ENCODE measurements around the gene PDLIM3.

The PDLIM3 gene

GRCh38 chr4:185471235-185472102 is 63.8 kb downstream of the PDLIM3 start, which contains the start of gene CCDC110:
CCDC110 (minus strand) TSS chr4:185471733; CDS start chr4:185471683, 50 bp downstream.
- DNase-seq (ENCODE audit: low read depth in 2 of 2) = peak; percentile 86

- DNase-seq (ENCODE audit: low read depth in 2 of 2) = peak in 1 of 2 experiments; percentile 7
These were observed 64.7 kb downstream of the PDLIM3 start for GRCh38 chr4:185470501-185471195.

GRCh38 chr4:185469580-185470154 is 65.6 kb downstream of the PDLIM3 start:
- DNase-seq (ENCODE audit: low read depth in 2 of 2) = no peak

DNA sequence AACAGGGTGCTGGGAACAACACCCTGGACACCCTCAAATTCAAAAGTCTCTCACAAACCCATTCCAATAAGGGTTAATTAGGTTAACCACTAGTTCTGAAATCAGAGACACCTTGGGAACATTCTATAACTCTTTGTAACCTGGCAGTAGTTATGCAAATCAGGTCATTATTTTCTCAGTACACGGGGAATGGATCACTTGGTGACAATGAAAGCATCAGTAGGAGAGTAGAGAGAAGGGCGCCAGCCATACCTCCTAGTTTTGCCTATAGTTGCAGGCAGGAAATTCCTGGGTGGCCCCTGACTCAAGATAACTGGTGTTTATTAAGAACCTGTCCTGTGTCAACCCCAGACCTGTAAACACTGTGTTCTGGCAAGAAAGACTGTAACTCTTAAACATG is 66.3 kb downstream of the PDLIM3 start:
- no peak for DNase-seq (ENCODE audit: low read depth in 2 of 2)

DNA sequence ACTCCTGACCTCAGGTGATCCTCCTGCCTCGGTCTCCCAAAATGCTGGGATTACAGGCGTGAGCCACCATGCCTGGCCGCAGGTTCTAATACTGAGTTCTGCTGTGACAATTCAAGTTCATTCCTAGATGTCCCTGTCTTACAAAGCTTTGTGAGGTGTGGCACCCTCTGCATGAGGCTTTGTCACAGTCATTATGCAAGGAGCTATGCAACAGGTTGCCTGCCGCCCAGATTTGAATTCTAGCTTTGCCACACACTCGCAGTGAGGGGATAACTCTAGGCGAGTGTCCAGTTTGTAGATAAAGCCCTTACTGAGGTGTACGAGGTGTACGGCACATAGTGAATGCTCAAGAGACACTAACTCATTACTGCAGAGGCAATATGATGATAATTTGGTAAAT is 67.3 kb downstream of the PDLIM3 start:
- DNase-seq (ENCODE audit: low read depth in 2 of 2) = no peak

- no peak for DNase-seq (ENCODE audit: low read depth in 2 of 2)
These were observed 68.2 kb downstream of the PDLIM3 start for GRCh38 chr4:185467101-185467500.

GRCh38 chr4:185465707-185466106 is 69.6 kb downstream of the PDLIM3 start:
- DNase-seq (ENCODE audit: low read depth in 2 of 2) = no peak

GRCh38 chr4:185464887-185465286 is 70.4 kb downstream of the PDLIM3 start:
- DNase-seq (ENCODE audit: low read depth in 2 of 2) = no peak

DNA sequence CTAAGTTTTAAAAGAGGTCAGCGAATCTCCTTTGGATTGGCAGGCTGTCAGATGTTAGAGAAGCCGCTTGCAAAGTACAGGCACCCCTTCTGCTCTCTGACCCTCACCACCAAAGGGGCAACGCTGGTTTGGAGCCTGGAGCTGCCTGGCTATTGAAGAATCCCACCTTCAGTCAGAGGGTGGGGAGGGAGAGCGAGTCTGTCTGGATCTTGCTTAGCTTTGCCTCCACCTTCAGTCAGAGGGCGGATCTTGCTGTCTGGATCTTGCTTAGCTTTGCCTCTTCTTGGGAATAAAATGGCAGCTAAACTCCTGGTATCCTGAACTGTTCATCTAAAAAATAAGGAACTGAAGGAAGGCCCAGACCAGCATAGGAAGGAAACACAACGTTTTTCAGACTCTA is 71.1 kb downstream of the PDLIM3 start:
- no peak for DNase-seq (ENCODE audit: low read depth in 2 of 2)

DNA sequence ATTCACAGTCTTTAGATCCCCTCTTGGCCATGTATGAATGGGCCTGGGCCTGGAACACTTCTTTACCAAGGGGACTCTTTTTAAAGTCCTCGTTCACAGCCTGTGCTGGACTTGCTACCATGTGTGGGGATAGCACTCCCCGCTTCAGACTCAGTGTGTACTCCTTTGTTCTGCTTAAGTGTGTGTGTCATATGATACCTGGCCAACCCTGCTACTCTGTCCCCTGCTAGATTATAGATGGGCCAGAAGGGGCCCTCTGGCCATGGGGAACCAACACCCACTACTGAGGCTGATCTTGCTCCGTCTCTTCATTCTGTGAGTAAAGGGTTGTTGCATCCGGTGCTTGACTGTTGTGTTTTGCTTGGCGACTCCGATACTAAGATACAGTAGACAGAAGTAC is 71.8 kb downstream of the PDLIM3 start:
- DNase-seq (ENCODE audit: low read depth in 2 of 2) = no peak

DNA sequence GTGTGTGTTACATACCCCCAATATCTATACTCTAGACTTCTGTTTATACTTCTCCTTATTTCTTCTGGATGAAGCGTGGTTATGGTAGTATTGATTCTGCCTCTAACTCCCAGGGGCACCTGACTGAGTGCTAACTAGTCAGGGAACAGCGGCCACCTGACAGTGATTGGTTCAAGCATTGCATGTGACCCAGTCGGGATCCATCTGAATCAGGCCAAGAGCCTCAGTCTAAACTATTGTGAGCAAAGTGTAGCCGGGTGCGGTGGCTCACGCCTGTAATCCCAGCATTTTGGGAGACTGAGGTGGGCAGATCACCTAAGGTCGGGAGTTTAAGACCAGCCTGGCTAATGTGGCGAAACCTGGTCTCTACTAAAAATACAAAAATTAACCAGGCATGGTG is 73.7 kb downstream of the PDLIM3 start:
- DNase-seq (ENCODE audit: low read depth in 2 of 2) = no peak

DNA sequence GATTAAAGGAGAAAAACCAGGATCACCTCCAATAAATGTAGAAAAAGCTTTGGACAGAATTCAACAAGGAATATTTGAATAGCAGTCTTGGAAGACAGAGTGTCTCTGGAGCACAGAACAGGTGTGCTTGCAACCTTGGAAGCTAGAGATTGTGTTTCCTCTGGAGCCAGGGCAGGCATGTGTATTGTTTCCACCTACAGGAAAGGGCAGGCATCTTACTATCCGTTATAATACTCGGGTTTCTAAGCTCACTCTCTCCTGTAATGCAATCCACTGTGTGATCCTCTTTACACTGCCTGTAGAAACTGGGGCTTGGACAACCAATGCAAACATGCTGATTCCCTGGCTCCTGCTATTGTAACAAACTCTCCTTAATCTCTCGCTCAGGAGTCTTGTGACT is 78.2 kb downstream of the PDLIM3 start:
- DNase-seq (ENCODE audit: low read depth in 2 of 2) = no peak

GRCh38 chr4:185456131-185456530 is 79.2 kb downstream of the PDLIM3 start:
- no peak for DNase-seq (ENCODE audit: low read depth in 2 of 2)

All from stimulated activated CD4-positive, alpha-beta T cell treated with anti-CD3 and anti-CD28 coated beads, Interleukin-12 subunit alpha, Interleukin-12 subunit beta, amount 100 ng/mL, for 24 hours (primary cell).